HG03457 (cell line): ENCODE data around the gene TEPSIN.

Experiments
- ATAC-seq: cut with Tn5 transposase; IDR thresholded peaks from one replicate; pipeline ENCODE4 v1.9.1; 2021; ENCODE audit warnings: moderate number of reproducible peaks; ENCODE audit not compliant: unreplicated experiment

Gene TEPSIN

GRCh38 chr17:81270279-81270678 lies 31.4 kb upstream of the TEPSIN start:
- ATAC-seq = no peak

GRCh38 chr17:81267390-81268067 lies 28.7 kb upstream of the TEPSIN start:
- ATAC-seq = no peak

GRCh38 chr17:81265576-81265975 lies 26.7 kb upstream of the TEPSIN start:
- ATAC-seq = no peak

GRCh38 chr17:81264640-81265039 lies 25.8 kb upstream of the TEPSIN start:
- no peak for ATAC-seq

GRCh38 chr17:81263371-81264181 lies 24.7 kb upstream of the TEPSIN start:
- no peak for ATAC-seq

- ATAC-seq = no peak
Measured at GRCh38 chr17:81261582-81262336, 22.9 kb upstream of the TEPSIN start.

GRCh38 chr17:81261096-81261495 lies 22.2 kb upstream of the TEPSIN start:
- ATAC-seq = no peak

- ATAC-seq = no peak
Measured at GRCh38 chr17:81260641-81261040, 21.8 kb upstream of the TEPSIN start.

- ATAC-seq = no peak
Measured at GRCh38 chr17:81260171-81260570, 21.3 kb upstream of the TEPSIN start.

GRCh38 chr17:81259058-81259605 lies 20.3 kb upstream of the TEPSIN start:
- no peak for ATAC-seq

- no peak for ATAC-seq
Measured at GRCh38 chr17:81258292-81258691, 19.4 kb upstream of the TEPSIN start.

- ATAC-seq = no peak
Measured at GRCh38 chr17:81257533-81257932, 18.7 kb upstream of the TEPSIN start.

- ATAC-seq = no peak
Measured at GRCh38 chr17:81256616-81257015, 17.8 kb upstream of the TEPSIN start.

GRCh38 chr17:81254955-81255717 lies 16.3 kb upstream of the TEPSIN start:
- no peak for ATAC-seq

- ATAC-seq = no peak
Measured at GRCh38 chr17:81253358-81254131, 14.7 kb upstream of the TEPSIN start.

GRCh38 chr17:81252987-81253329 lies 14.1 kb upstream of the TEPSIN start:
- ATAC-seq = no peak

GRCh38 chr17:81252326-81252986 lies 13.6 kb upstream of the TEPSIN start:
- no peak for ATAC-seq

GRCh38 chr17:81251709-81252301 lies 12.9 kb upstream of the TEPSIN start:
- ATAC-seq = no peak

- no peak for ATAC-seq
Measured at GRCh38 chr17:81251094-81251708, 12.3 kb upstream of the TEPSIN start.
